HG03378 (cell line): ENCODE measurements around the gene G6PC3.
"Not testable (repeated sequence)": the region's sequence is repeated elsewhere in the genome, so short reads cannot be mapped to it uniquely, and the experiment has no call there.

ENCODE experiments used
- ATAC-seq: cut with Tn5 transposase; IDR thresholded peaks from one replicate; pipeline ENCODE4 v1.9.1; 2021; ENCODE audit warnings: mild to moderate bottlenecking, moderate library complexity; ENCODE audit not compliant: unreplicated experiment

The G6PC3 gene

GRCh38 chr17:44070455-44071197 is at the start of gene G6PC3:
Gene G6PC3 (plus strand): TSS chr17:44070735. CDS start chr17:44070966, 231 bp downstream.
- ATAC-seq: peak; percentile 52

GRCh38 chr17:44021227-44021626 is 49.3 kb upstream of the G6PC3 start:
- not testable (repeated sequence) for ATAC-seq

GRCh38 chr17:44022246-44022645 is 48.3 kb upstream of the G6PC3 start:
- no peak for ATAC-seq

GRCh38 chr17:44023545-44024270 is 46.8 kb upstream of the G6PC3 start:
- no peak for ATAC-seq

GRCh38 chr17:44024271-44024663 is 46.3 kb upstream of the G6PC3 start:
- no peak for ATAC-seq

GRCh38 chr17:44024853-44025252 is 45.7 kb upstream of the G6PC3 start:
- ATAC-seq: no peak

GRCh38 chr17:44029736-44030135 is 40.8 kb upstream of the G6PC3 start:
- no peak for ATAC-seq

GRCh38 chr17:44030482-44030881 is 40.1 kb upstream of the G6PC3 start:
- ATAC-seq: no peak

- ATAC-seq: no peak
Observed at GRCh38 chr17:44033861-44034408, 36.6 kb upstream of the G6PC3 start.

- ATAC-seq: not testable (repeated sequence)
Observed at GRCh38 chr17:44034688-44035087, 35.8 kb upstream of the G6PC3 start.

- no peak for ATAC-seq
Observed at GRCh38 chr17:44037471-44037870, 33.1 kb upstream of the G6PC3 start.

- ATAC-seq: no peak
Observed at GRCh38 chr17:44038604-44039011, 31.9 kb upstream of the G6PC3 start.

GRCh38 chr17:44039829-44040635 is 30.5 kb upstream of the G6PC3 start:
- ATAC-seq: no peak

GRCh38 chr17:44043272-44043696 is 27.3 kb upstream of the G6PC3 start:
- no peak for ATAC-seq

- no peak for ATAC-seq
Observed at GRCh38 chr17:44044071-44044470, 26.5 kb upstream of the G6PC3 start.

- no peak for ATAC-seq
Observed at GRCh38 chr17:44045486-44045885, 25.0 kb upstream of the G6PC3 start.

- not testable (repeated sequence) for ATAC-seq
Observed at GRCh38 chr17:44046893-44047292, 23.6 kb upstream of the G6PC3 start.

- no peak for ATAC-seq
Observed at GRCh38 chr17:44049294-44050060, 21.1 kb upstream of the G6PC3 start.

GRCh38 chr17:44053125-44053872 is 17.2 kb upstream of the G6PC3 start:
- no peak for ATAC-seq
